HCT116 (cell line): Measurements from ENCODE around the gene MYLK4.

Experiments
- CTCF ChIP-seq, 3 experiments: fragments of 200-600 bp in 1 of 3; sonication (generic) in 1 of 3; IDR thresholded peaks in 2 of 3; conservative IDR thresholded peaks in 1 of 3; 2 replicates each; pipeline ENCODE4 v1.5.1; 2012 to 2017; ENCODE audit warnings: low read depth in 2 of 3, low read length in 2 of 3, antibody characterized with exemption in 1 of 3, borderline replicate concordance in 1 of 3, control low read depth in 1 of 3, mild to moderate bottlenecking in 1 of 3, mixed read lengths in 1 of 3, mixed run types in 1 of 3, moderate library complexity in 1 of 3; ENCODE audit not compliant: insufficient read depth in 1 of 3
- TF ChIP-seq, protein P1 (sequence below): IDR thresholded peaks from 2 replicates; pipeline ENCODE4 v1.6.1; 2012

GRCh38 chr6:2624177-2624576 is 126.5 kb downstream of the MYLK4 start:
- TF ChIP-seq, protein P1, sequence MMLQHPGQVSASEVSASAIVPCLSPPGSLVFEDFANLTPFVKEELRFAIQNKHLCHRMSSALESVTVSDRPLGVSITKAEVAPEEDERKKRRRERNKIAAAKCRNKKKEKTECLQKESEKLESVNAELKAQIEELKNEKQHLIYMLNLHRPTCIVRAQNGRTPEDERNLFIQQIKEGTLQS = no peak
- no peak for TF ChIP-seq CTCF (IDR thresholded peaks at IDR 0.05 in 2 of 3, conservative IDR thresholded peaks at IDR 0.05 in 1 of 3; ENCODE audit: borderline replicate concordance in 1 of 3, insufficient read depth in 1 of 3, low read depth in 2 of 3, low read length in 2 of 3)
